HCT116 (cell line): ENCODE results near the gene PHF3. TPM values are rescaled to one million over a fixed set of nuclear protein-coding genes. Genes with fewer than 3 reads are reported as not detected.

ENCODE experiments used
- ATAC-seq: fragments of 200-7000 bp; cut with Tn5 transposase; 2 replicates; pipeline ENCODE4 v1.9.1; 2020; ENCODE audit warnings: mild to moderate bottlenecking, moderate library complexity
- BruUV-seq: library from RNA; stranded (reverse); fragments of 400-500 nt; replicated peaks from 2 replicates; lab custom pipeline; 2021; lab: Mats Ljungman, UMichigan
- CTCF ChIA-PET: fragments of 300-600 bp; sonication (Branson Sonifier 250); formaldehyde crosslinking; loops from one replicate; lab custom pipeline; 2021; ENCODE audit warnings: antibody characterized with exemption; lab: Charles Lee
- POLR2A ChIA-PET: fragments of 300-600, 350-600 bp; sonication (Branson Sonifier 250); formaldehyde crosslinking; loops from one replicate; lab custom pipeline; 2021; ENCODE audit warnings: antibody characterized with exemption; lab: Charles Lee
- RAD21 ChIA-PET, 2 experiments: fragments of 300-600 bp; sonication (Branson Sonifier 250); formaldehyde crosslinking; loops; one replicate each; lab custom pipeline; 2023; ENCODE audit warnings: low total read pairs in 2 of 2; ENCODE audit not compliant: uncharacterized antibody in 2 of 2, unreplicated experiment in 2 of 2, low non-redundant PET in 1 of 2; lab: Charles Lee
- DNase-seq: peaks from one replicate; pipeline ENCODE4 v3.0.0-alpha.2; 2010; ENCODE audit warnings: low read depth, low spot score
- H2AFZ ChIP-seq: fragments of 200-600 bp; shearing (Covaris generic), sonication (generic); 2 replicates; pipeline ENCODE4 v1.6.1; 2017; ENCODE audit warnings: low read depth, mixed run types, mixed read lengths, antibody characterized with exemption, low read length; ENCODE audit not compliant: poor library complexity, severe bottlenecking
- H3K27ac ChIP-seq: 2 replicates; pipeline ENCODE4 v1.5.1; 2012; ENCODE audit warnings: low read depth, low read length
- H3K27me3 ChIP-seq: fragments of 200-600 bp; sonication (generic); 2 replicates; pipeline ENCODE4 v1.6.1; 2016; ENCODE audit warnings: mixed run types, low read length, mixed read lengths; ENCODE audit not compliant: insufficient read depth
- H3K36me3 ChIP-seq, 2 experiments: fragments of 200-500 bp in 1 of 2; fragments of 200-600 bp in 1 of 2; sonication (Bioruptor generic) in 1 of 2; sonication (generic) in 1 of 2; 2 replicates each; pipeline versions ENCODE4 v1.5.1 to v1.6.1; 2014 to 2016; ENCODE audit warnings: low read length in 2 of 2, inconsistent platforms in 1 of 2, mixed read lengths in 1 of 2, mixed run types in 1 of 2; ENCODE audit not compliant: insufficient read depth in 2 of 2, control insufficient read depth in 1 of 2
- H3K4me1 ChIP-seq, 2 experiments: fragments of 200-600 bp in 1 of 2; sonication (generic) in 1 of 2; 2 replicates each; pipeline versions ENCODE4 v1.5.1 to v1.6.1; 2012 to 2017; ENCODE audit warnings: low read length in 2 of 2, inconsistent platforms in 1 of 2, mild to moderate bottlenecking in 1 of 2, mixed read lengths in 1 of 2, mixed run types in 1 of 2, moderate library complexity in 1 of 2; ENCODE audit not compliant: insufficient read depth in 2 of 2, control insufficient read depth in 1 of 2
- H3K4me2 ChIP-seq: fragments of 200-600 bp; sonication (generic); 2 replicates; pipeline ENCODE4 v1.6.1; 2017; ENCODE audit warnings: mixed run types, low read length, mixed read lengths
- H3K4me3 ChIP-seq, 2 experiments: fragments of 200-600 bp in 1 of 2; sonication (generic) in 1 of 2; replicated peaks in 1 of 2; 2 replicates each; pipeline ENCODE4 v1.5.1; 2011 to 2016; ENCODE audit warnings: low read length in 2 of 2, control low read depth in 1 of 2, low read depth in 1 of 2, mild to moderate bottlenecking in 1 of 2, mixed read lengths in 1 of 2, mixed run types in 1 of 2
- H3K79me2 ChIP-seq: fragments of 200-600 bp; sonication (generic); 2 replicates; pipeline ENCODE4 v1.6.1; 2017; ENCODE audit warnings: mild to moderate bottlenecking, mixed run types, low read length, moderate library complexity, mixed read lengths; ENCODE audit not compliant: insufficient read depth
- H3K9ac ChIP-seq: fragments of 200-600 bp; sonication (generic); 2 replicates; pipeline ENCODE4 v1.6.1; 2016; ENCODE audit warnings: low read length, mixed read lengths
- H3K9me2 ChIP-seq: fragments of 200-600 bp; sonication (generic), shearing (Covaris generic); 2 replicates; pipeline ENCODE4 v1.6.1; 2017; ENCODE audit warnings: mixed run types, mild to moderate bottlenecking, moderate library complexity; ENCODE audit not compliant: insufficient read depth
- H3K9me3 ChIP-seq, 2 experiments: fragments of 200-500 bp in 1 of 2; fragments of 200-600 bp in 1 of 2; sonication (Bioruptor generic) in 1 of 2; sonication (generic) in 1 of 2; 2 replicates each; pipeline ENCODE4 v1.6.1; 2014 to 2017; ENCODE audit warnings: low read length in 2 of 2, mixed read lengths in 2 of 2, inconsistent platforms in 1 of 2, low read depth in 1 of 2, mild to moderate bottlenecking in 1 of 2, mixed run types in 1 of 2, moderate library complexity in 1 of 2; ENCODE audit not compliant: control insufficient read depth in 1 of 2, insufficient read depth in 1 of 2
- H4K20me1 ChIP-seq: fragments of 200-600 bp; sonication (generic), shearing (Covaris generic); 2 replicates; pipeline ENCODE4 v1.6.1; 2017; ENCODE audit warnings: mixed run types, mild to moderate bottlenecking, moderate library complexity; ENCODE audit not compliant: insufficient read depth
- CTCF ChIP-seq, 3 experiments: fragments of 200-600 bp in 1 of 3; sonication (generic) in 1 of 3; IDR thresholded peaks in 2 of 3; conservative IDR thresholded peaks in 1 of 3; 2 replicates each; pipeline ENCODE4 v1.5.1; 2012 to 2017; ENCODE audit warnings: low read depth in 2 of 3, low read length in 2 of 3, antibody characterized with exemption in 1 of 3, borderline replicate concordance in 1 of 3, control low read depth in 1 of 3, mild to moderate bottlenecking in 1 of 3, mixed read lengths in 1 of 3, mixed run types in 1 of 3, moderate library complexity in 1 of 3; ENCODE audit not compliant: insufficient read depth in 1 of 3
- EGR1 ChIP-seq: IDR thresholded peaks from 2 replicates; pipeline ENCODE4 v1.6.1; 2012; ENCODE audit warnings: low read depth
- ELF1 ChIP-seq: IDR thresholded peaks from 2 replicates; pipeline ENCODE4 v1.6.1; 2012; ENCODE audit warnings: low read depth, borderline replicate concordance
- EZH2phosphoT487 ChIP-seq: fragments of 200-600 bp; IDR thresholded peaks from 2 replicates; pipeline ENCODE4 v1.6.1; 2018; ENCODE audit warnings: antibody characterized with exemption, borderline replicate concordance
- FOSL1 ChIP-seq: IDR thresholded peaks from 2 replicates; pipeline ENCODE4 v1.6.1; 2012; ENCODE audit warnings: low read depth
- POLR2AphosphoS5 ChIP-seq: IDR thresholded peaks from 2 replicates; pipeline ENCODE4 v1.6.1; 2011; ENCODE audit warnings: mild to moderate bottlenecking, low read depth, low read length, moderate library complexity
- RAD21 ChIP-seq: IDR thresholded peaks from 2 replicates; pipeline ENCODE4 v1.6.1; 2012; ENCODE audit warnings: low read depth, mild to moderate bottlenecking
- SIN3A ChIP-seq: IDR thresholded peaks from 2 replicates; pipeline ENCODE4 v1.6.1; 2012; ENCODE audit warnings: low read depth
- SP1 ChIP-seq: IDR thresholded peaks from 2 replicates; pipeline ENCODE4 v1.6.1; 2012; ENCODE audit warnings: low read depth
- SRF ChIP-seq: IDR thresholded peaks from 2 replicates; pipeline ENCODE4 v1.6.1; 2012; ENCODE audit warnings: low read depth
- ZFX ChIP-seq: fragments of 450-650 bp; IDR thresholded peaks from 2 replicates; pipeline ENCODE4 v1.6.1; 2017
- intact Hi-C: fragments of 100-400 bp; cut with micrococcal nuclease; formaldehyde crosslinking; loops from 2 replicates; pipeline ENCODE4 v1.10.0; 2022
- total RNA-seq: library from RNA; stranded (reverse); gene quantifications from one replicate; pipeline ENCODE4 v1.2.1, GENCODE V29; 2021; ENCODE audit not compliant: unreplicated experiment
- TF ChIP-seq, protein P1 (sequence below): IDR thresholded peaks from 2 replicates; pipeline ENCODE4 v1.6.1; 2012

The PHF3 gene
- total RNA-seq, 1 experiment from 2014 or later = 51.1 TPM

- H3K9me2 ChIP-seq = no peaks in the 10 kb centered on the region
- H3K9ac ChIP-seq = no peak overlapping the region
- ChIA-PET CTCF (no interaction called here), RAD21 (no interaction called here), POLR2A (no interaction called here)
- H3K4me2 ChIP-seq = no peak overlapping the region
- no peaks in the 10 kb centered on the region for H3K4me1 ChIP-seq
- TF ChIP-seq RAD21 (no peak), SRF (no peak), POLR2AphosphoS5 (no peak), ELF1 (no peak), EZH2phosphoT487 (no peak), ZFX (no peak), FOSL1 (no peak), SIN3A (no peak), CTCF (IDR thresholded peaks at IDR 0.05 in 2 of 3, conservative IDR thresholded peaks at IDR 0.05 in 1 of 3; ENCODE audit: borderline replicate concordance in 1 of 3, insufficient read depth in 1 of 3, low read depth in 2 of 3, low read length in 2 of 3) (no peak), EGR1 (no peak), SP1 (no peak)
- TF ChIP-seq, protein P1, sequence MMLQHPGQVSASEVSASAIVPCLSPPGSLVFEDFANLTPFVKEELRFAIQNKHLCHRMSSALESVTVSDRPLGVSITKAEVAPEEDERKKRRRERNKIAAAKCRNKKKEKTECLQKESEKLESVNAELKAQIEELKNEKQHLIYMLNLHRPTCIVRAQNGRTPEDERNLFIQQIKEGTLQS = no peak
- H3K27ac ChIP-seq = no peak overlapping the region
- ATAC-seq (no peak), DNase-seq (no peak)
- H3K36me3 ChIP-seq = peaks cover 33 to 46% of the 10 kb centered on the region in 2 experiments
- intact Hi-C loops = no loop called here
- no peak overlapping the region for H3K4me3 ChIP-seq
- H3K9me3 ChIP-seq = no peaks in the 10 kb centered on the region
- no TSS peak for BruUV-seq
- H4K20me1 ChIP-seq = no peaks in the 10 kb centered on the region
- H2AFZ ChIP-seq = no peak overlapping the region
- no peaks in the 10 kb centered on the region for H3K79me2 ChIP-seq
- H3K27me3 ChIP-seq = no peaks in the 10 kb centered on the region
These were observed 73.0 kb downstream of the PHF3 start for GRCh38 chr6:63708631-63709030.
